GM18502 (cell line): ENCODE data around the gene CA5A.
A peak's percentile ranks its signal among the peaks of the same experiment; 100 is the strongest.

Experiments used
- ATAC-seq: cut with Tn5 transposase; IDR thresholded peaks from one replicate; pipeline ENCODE4 v1.9.1; 2021; ENCODE audit warnings: mild to moderate bottlenecking; ENCODE audit not compliant: unreplicated experiment, poor library complexity

The CA5A gene

DNA sequence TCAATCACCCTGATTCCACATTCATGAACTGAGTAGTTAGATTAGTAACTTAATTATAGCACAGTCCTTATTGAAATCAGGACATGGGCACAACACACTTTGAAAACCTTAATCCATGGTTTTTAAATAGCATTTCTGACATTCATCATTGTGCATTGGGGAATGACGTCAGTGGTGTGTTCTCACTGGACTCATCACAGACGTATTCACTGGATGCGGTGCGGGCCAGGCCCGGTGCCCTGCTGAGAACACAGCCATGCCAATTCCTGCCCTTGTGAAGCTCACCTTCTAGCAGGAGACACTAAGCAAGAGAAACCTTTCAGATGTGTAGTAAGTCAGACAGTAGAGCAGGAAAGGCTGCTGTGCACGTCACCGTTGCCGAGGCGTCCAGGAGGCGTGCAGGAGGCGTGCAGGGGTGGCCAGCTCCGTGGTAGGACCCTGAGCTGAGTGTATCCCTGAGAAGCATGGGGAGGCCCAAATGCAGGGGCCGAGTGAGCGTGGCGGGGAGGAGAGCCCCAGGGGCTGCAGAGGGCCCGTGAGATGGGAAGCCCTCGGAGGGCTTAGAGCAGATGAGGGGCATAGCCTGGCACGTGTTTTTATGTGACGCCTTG, 27.8 kb upstream of the CA5A start:
- no peak for ATAC-seq

DNA sequence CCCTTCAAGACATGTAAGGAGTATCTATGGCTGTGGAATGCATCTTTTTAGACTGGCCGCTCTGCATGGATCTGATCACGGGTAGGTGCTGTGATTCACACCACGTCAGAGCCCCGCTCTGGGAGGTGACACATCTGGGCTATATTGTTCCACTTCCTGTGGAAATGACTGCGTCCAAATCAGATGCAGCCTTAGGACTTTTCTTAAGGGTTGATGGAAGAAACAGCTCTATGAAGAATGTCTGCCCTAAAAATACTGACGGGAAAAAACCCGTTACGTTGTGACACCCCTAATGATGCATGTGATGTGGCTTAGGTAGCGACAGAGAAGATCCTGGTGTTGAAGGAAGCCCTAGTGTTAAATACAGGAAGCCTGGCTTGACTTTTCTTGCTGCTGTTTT, 27.1 kb upstream of the CA5A start:
- ATAC-seq: no peak

DNA sequence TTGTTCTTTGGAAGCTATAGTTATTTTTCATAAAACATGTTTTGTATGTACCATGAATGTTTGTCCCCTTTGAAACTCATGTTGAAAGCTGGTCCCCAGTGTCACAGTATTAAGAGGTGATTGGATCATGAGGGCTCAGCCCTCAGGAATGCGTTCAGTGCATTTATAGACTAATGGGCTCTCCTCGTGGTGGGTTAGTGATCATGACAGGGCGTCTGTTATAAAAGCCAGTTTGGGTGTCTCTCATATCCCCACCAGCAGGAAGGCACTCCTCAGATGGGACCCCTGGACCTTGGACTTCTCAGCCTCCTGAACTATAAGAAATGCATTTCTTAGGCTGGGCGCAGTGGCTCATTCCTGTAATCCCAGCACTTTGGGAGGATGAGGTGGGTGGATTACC, 25.3 kb upstream of the CA5A start:
- no peak for ATAC-seq

DNA sequence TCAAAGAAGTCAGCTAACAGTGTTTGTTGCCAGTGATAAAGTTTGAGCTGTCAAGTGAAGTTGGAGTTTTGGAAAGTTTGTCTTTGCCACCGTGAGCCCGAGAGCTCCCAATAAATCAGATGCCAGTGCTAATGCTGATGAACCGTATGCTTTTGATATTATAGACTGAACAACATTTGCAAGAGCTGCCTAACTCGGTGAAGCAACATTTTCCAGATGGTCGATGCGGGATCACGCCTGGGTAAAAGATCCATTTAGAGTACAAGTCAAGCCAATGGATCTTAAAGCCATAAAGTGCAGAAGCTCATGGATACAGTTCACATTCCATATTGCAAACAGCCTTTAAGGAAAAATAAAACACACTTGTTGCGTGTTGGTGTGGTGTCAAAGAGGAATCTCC, 24.5 kb upstream of the CA5A start:
- ATAC-seq: no peak

DNA sequence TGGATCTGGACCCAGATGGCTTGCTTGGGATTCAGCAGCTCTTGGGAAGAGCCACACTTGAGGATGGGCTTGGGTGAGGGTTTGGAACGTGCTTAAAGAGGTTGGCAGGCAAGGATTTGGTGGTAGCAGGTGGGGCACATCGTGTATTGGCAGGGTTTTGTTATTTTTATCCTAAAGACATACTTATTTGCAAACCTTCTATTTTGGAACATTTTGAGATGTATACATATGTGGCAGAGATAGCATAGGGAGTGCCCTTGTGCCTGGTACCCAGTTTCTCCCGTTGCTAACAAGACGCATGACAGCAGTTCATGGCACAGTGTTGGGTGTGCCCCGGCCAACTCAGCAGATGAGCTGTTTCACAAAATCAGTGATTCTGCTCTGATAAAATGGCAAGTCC, 24.0 kb upstream of the CA5A start:
- ATAC-seq: no peak

DNA sequence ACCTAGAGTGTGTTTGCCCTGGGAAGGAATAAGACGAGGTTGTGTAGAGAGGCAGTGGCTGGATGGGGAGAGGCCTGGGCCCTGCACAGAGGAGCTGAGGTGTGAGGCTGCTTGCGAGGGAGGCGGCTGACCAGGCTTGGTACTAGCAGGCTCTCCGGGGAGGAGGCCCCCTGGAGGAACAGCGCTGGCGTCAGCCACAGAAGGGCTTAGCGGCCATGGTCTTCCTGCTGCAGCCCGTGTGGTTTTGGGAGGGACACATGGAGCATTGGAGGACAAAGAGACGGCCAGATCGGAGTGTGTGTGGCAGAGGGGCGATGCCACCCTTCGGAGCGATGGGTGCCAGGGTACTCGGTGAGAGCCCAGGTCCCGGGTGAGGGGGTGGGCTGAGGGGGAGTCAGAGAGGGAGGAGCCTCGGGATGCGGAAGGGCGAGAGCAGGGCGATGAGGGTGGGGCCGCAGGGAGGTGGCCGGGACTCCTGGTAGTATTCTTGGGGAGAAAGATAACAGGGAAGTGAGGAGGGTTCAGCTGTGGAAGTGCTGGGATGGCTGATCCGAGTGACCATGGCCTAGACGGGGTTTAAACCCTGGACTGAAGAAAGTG, 23.2 kb upstream of the CA5A start:
- no peak for ATAC-seq

DNA sequence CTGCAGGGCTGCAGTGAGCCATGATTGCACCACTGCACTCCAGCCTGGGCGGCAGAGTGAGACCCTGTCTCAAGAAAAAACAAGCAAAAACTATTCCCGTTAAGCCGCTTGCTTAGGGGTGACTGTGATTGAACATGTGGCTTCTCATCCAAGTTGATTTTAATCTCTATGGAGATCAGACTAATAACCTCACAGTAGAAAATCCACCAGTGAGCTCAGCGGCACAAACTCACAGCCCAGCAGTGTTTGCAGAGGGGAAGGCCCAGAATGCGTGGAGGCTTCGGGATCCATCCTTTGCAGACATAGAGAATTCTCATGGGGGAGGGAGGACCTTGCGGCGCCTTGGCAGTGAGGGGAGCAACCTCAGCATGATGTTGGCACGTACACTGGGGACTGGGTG, 22.3 kb upstream of the CA5A start:
- no peak for ATAC-seq

DNA sequence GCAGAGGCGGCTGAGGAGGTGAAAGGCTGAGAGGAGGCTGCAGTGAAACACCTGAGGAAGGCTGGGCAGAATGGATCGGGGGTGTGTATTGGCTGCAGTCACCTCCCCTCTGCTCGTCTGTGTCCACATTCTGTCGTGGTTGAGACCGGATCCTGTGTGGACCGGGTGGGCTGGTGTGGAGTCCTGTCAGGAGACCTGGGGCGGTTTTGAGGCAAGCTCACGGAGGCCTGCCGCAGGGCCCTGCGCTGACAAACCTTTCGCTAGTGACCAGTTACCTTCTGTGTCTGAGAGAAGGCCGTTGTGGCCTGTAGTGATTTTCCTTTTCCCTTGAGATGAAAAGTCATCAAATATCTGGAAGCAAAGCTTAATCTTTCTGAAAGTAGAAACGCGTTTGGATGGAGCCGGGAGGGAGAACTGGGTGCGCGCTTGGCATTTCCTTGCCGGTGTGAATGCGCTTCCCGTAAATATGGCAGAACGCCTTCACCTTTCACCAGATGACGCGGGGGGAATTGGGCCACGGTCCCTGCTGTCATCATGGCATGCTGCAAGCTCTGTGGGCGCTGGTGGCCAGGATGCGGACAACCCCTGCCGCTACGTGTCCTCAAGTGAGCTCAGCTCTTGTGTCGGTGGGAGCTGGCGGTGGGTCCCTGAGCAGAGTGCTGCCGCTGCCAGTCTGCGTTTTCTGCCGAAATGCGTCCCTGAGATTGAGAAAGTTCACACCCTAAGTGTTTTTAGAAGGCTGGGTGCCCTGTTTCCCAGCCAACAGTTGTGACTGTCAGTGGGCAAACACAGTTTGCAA, 21.2 kb upstream of the CA5A start:
- no peak for ATAC-seq

DNA sequence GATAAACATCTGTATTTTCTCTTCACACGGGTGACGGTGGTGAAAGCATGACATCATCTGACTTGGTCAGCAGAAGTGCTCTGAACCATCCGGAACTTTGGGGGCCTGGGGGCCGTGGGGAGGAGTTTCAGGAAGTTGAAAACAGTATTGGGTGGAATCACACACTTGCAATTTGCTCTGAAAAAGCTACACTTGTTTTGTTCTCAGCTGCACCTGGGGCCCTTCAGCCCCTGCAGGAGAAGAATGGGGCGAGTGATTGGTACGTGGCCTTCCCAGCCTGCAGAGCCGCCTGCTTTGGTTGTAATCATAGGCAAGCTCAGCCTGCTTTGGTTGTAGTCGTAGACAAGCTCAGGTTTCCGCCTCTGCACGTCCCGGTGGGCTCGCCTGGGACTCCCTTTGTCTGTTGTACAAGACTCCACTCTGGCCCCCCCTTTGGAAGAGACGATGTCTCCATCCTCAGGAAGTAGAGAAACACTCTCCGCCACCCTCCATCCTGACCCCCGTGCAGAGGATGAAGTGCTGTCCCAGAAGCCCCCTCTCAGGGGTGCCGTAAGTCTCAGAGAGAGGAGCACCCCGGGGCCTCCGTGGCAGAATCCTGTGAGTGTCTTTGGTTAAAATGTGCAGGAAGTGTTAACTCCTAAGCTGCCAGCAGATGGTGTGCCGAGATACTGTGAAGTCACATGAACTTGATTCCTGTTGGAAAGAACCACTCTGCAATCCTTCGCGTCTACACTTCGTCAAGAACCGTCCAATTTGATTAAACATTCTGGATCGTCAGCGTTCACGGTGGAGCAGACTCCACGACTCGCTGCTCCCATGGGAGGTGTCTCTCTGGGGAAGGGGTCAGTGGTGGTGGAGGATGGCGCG, 20.3 kb upstream of the CA5A start:
- ATAC-seq: peak; percentile 49

DNA sequence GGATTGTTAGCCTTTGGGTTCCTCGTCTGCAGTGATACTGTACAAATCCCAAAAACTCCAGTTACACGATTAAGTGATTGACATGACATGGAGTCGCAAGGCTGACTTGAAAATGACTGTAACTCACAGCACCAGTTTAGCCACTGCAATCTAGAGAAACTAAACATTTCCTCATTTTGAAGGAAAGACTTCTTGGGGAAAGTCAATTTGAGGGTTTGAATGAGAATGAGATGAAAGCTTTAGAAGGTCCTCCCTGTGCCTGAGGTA, 19.7 kb upstream of the CA5A start:
- no peak for ATAC-seq

DNA sequence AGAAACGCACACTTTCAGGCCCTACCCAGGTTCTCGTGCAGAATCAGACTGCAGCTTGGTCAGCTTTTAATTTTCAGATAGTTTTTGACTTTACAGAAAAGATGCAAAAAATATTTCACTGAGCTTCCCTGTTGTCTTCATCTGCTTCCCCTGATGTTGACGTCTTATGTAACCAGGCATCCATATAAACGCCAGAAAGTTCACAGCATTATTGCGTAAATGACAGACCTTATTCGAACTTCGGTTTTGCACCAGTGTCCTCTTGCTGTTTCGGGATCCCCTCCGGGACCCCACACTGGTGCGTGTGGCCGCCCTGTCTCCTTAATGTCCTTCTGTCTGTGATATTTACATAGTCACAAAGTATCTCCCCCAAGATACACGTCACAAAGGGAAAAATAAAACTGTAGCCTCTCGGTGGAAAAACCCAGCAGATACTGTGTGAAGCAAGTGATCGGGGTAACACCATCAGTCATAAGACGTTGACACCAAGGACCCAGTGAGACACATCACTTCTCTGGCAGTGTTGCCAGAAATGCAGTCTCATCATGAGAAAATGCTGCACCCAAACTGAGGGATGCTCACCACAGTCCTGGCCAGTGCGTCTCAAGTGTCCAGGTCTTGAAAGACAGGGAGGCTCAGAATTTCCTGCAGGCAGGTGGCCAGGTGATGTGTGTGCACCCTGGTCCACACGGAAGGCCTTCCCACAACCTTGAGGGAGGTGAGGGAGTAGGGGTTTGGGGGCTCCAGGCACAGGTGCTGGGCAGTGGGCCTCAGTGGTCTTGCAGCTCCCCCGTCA, 19.2 kb upstream of the CA5A start:
- ATAC-seq: no peak

DNA sequence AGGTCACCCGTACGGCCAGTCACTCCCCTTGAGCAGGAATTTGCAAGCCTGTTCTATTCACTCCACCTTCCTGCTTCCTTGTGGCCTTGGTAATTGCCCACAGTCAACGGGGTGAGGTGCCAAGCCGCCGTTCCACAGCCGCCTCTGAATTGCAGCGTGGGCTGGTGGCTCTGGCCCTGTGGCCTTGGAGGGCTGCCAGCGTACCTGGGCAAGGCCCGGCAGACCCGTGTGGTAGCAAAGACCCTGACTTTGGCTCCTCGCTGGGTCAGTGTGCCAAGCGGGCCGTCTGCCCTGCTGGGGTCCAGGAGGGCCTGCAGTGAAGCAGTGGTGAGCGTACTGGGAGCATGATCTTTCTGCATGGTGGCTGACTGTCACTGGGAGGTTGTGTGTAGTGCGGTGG, 18.5 kb upstream of the CA5A start:
- ATAC-seq: no peak

DNA sequence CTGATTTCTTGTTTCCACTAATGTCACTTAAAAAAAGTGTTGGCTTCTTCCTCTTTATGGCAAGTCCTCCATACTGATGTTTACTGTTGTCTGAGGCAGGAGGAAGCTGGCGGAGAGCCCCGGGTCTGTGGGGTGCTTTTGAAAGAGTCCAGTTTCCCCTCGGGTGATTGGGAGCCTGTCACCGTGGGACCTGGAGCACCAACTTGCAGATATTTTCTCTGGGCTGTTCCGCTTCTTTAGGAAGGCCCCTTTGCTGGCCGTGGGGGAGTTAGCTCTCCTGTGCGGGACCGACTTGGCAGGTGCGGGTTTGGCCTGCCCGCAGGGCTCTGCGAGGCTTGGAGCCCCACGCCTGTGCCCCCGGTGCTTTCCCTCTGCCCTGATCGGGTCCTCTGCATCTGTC, 18.0 kb upstream of the CA5A start:
- ATAC-seq: no peak

DNA sequence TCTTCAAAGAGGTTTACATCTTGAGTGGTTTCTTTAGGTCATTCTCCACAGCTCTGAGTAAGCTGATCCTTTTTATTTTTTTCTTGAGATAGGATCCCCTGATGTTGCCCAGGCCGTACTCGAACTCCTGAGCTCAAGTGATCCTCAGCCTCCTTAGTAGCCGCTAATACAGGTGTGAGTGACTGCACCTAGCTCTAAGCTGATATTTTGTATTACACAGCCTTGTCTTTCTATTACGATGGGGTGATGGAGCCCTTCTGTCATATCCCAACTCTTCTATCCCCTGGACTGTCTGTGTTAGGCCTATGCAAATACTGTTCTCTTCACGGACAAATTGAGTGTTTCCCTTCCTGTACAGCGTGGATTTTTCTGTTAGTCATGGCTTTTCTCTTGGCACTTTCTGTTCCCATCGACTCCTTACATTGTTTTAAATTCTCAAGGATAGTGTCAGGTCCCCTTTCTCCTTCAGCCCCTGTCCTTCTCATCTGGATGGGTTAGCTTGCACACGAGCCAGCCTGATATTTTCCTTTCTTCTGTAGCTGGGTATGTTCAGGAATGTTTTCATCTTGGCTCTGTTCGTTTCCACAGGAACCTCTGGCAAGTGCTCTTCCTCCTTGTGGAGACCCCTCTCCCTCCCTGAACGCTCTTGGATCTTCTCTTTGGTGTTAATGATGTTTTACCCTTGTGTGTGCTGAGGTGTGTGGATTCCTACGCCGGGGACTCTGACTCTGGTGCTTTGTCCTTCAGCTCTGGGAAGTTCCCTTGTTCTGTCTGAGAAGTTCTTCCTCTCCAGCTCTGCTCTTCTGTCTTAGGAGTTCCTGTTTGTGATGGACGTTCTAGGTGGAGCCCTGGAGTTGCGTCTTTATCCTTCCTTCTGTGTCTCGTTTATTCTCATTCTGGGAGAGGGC, 17.2 kb upstream of the CA5A start:
- ATAC-seq: no peak

DNA sequence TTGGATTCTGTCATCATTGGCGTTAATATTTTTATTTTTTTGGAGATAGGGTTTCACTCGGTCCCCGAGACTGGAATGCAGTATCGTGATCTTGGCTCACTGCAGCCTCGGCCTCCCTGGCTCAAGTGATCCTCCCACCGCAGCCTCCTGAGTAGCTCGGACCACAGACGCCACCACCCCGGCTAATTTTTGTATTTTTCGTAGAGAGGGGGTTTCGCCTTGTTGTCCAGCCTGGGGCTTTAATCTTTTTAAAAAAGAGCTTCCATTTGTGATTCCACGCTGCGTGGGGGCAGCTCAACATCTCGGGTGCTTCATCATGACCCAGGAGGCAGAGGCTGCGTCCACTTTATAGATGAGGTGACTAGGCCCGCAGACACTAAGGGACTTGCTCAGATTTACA, 16.4 kb upstream of the CA5A start:
- ATAC-seq: no peak

DNA sequence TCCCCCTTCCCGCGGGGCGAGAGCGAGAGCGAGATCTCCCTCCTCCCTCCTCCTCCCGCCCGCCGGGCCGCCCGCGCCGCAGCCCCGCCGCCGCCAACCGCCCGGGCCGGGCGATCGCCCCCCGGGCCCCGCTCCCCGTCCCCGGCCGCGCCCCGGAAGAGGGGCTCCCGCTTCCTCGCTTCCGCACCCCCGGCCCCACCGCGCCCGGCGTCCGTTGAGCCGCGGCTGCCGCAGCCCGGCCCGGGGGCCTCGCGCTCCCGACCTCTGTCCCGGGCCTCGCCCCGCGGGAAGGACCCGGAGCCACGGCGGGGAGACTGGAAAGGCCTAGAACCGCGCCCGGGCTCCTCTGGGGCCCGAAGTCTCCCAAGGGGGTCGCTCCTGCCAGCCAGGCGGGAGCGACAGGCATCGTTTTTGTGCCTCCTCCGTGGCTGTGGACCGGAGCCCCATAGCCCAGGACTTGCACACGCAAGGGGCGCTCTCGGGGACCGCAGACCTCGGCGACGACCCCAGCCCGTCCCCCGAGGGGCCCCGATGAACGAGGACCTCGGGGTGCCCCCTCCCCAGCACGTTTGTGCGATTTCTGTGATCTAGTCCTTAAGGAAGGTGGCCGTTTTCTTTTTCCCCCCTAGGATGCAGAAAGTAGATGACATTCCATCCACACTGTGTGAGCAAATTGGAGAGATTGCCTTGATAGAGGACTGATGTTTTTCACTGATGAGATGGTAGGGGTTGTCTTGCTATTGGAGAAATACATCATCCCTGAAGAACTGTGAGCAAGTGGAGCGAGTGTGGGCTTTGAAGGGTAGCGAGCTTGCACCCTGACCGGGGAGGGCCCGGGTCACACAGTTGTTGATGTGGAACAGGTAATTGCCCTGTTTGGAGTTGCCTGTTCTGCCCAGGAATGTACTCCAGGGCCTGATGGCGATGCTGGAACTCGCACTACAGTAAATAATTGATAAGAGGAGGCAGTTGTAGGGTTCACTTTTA, 15.5 kb upstream of the CA5A start:
- ATAC-seq: peak; percentile 8

DNA sequence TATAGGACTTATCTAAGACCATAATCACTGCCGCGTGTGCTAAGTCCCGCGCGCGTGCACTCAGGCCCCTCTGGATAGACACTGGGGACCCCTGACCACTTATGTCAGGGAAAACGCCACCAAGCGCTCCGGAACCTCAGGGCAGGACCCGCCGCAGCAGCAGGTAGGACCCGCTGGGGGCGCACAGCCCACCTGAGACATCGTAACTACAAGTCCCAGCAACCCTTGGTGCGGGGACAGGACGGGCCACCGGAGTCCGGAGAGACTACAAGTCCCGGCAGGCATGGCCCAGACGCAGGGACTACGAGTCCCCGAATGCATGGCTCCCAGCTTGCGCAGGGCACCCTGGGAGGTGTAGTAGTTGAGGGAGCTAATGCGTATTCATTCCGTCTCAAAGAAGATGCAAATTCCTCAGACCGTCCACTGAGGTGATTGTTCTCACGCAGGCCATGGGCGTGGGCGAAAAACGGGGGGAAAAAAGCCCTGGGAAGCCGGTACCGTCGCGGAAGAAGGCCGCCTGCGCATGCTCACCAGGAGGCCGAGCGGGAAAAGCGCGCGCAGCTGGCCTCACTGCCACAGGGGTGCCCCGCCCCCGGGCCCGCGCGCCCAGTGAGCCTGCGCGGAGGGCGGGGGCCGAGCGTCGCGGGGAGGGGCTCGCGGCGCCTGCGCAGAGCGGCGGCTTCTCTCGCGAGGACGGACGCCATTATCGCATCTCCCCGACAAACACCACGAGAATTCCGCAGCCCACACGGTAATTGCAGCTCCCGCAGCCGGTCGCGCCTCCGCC, 14.6 kb upstream of the CA5A start, which contains the start of gene BANP:
BANP (plus strand) TSS at position 670 of the 787 bp plus-strand sequence. CDS start 23,682 bp downstream, outside the sequence.
- peak; percentile 83 for ATAC-seq
